GM19467 (cell line): Measurements from ENCODE around the gene ASB11.

Source experiments
- ATAC-seq: cut with Tn5 transposase; IDR thresholded peaks from one replicate; pipeline ENCODE4 v1.9.1; 2021; ENCODE audit warnings: mild to moderate bottlenecking, moderate library complexity; ENCODE audit not compliant: unreplicated experiment

Gene ASB11, protein sequence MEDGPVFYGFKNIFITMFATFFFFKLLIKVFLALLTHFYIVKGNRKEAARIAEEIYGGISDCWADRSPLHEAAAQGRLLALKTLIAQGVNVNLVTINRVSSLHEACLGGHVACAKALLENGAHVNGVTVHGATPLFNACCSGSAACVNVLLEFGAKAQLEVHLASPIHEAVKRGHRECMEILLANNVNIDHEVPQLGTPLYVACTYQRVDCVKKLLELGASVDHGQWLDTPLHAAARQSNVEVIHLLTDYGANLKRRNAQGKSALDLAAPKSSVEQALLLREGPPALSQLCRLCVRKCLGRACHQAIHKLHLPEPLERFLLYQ

DNA sequence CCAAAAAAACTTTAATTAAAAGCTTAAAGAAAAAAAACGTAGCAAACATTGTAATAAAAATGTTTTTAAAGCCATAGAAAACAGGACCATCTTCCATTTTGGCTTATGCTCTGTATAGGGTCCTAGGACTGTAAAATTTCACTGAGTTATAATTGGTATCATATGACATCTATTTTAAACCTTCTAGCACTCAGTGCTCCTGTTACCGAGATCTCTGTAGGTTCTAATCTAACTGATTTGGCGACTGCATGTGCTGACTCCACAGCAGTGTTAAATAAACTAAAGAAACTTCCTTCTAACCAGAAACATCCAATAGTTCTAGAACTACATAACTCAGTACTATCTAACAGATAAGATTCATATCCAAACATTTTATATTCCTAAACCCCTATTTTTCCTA lies at the start of gene ASB11:
ASB11 (minus strand) TSS at position 132 of the 400 bp plus-strand sequence; CDS start at position 97, 35 bp downstream.
- no peak for ATAC-seq

DNA sequence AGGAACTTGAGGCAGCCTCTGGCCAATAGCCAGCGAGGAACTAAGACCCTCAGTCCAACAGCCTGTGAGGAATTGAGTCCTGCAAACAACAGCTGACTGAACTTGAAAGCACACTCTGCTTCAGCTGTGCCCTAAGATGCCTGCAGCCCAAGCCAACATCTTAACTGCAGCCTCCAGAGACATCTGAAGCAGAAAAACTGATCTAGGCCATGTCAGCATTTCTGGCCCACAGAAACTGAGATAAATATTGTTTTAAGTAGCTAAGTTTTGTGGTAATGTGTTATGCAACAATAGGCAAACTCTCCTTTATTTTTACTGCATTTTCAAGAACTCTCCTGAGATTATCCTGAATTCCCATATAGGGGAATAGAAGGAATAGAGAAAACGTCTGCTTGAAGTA lies 44.3 kb upstream of the ASB11 start:
- no peak for ATAC-seq

DNA sequence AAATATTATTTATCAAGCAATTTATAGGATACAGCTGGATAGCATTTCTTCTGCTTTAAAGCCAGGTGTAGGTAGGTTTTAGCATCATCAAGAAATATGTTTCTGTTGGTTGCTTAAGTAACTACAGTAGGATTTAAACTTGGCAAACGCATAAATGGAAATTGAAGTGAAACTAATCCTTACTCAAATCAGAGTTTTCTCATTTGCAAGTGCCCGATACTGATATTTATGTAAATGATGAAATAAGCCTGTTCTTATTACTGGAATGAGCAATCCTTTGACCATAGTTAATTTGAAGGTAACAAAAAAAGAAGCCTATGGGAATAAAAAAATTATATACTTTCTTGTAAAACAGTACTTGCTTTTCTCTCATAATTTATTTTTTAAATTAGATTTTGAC lies 43.1 kb upstream of the ASB11 start:
- ATAC-seq: no peak

DNA sequence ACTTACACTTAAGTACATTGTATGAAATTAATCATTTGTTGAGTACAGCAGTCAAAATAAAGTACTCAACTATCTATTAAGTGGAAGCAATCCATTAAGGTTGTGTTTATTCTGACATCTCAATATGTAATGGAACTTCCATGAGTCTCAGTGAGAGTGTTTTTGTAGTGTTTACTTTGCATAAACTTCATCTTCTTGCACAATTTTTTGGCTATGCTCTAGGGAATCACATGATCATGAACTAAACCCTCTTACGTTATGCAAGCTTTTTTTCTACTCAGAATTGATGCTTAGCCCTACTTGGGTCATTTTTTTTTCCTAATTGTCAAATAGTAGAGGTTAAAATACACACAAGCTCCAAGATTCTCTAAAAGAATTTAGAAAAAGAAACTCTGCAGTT lies 41.0 kb upstream of the ASB11 start:
- ATAC-seq: no peak

DNA sequence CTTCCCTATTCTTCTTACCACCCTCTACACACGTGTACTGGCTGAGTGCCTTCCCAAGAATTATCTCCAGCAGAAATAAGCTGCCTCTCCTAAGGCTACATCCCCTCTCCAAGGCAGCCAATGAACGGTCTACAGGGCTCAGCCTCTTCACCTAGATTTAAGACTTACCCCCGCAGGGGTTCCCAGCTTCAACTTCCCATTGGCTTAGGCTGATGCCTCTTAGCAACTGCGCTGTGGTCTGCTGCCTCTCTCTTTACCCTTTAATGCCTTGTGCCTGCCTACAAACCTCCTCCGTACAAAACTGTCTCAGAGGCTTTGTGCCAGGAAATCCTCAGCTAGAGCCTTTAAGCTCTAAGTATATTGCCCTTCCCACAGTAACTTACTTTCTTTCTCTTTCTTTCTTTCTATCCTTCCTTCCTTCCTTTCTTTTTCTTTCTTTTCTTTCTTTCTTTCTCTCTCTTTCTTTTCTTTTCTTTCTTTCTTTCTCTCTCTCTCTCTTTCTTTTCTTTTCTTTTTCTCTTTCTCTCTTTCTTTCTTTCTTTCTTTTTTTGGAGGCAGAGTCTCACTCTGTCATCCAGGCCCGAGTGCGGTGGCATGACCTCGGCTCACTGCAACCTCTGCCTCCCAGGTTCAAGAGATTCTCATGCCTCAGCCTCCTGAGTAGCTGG lies 35.0 kb upstream of the ASB11 start:
- no peak for ATAC-seq

DNA sequence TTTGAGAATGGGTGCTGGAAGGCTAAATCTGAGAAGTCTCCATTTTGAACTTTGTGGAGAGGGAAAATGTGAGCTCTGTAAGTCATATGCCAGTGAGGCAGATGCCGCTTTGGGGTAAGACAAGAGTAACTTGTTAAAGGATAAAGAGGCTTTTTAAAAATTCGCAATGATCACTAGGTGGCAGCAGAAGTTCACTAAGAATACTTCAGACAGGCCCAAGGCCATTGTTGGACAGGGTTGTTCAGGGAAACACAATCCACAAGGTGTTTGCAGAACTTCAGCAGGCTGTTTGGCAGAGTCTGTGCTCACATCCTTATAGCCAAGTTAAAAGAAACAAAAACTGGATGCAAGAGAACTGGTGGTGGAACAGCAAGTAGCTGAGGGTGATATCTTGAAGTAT lies 33.6 kb upstream of the ASB11 start:
- ATAC-seq: peak; percentile 59

DNA sequence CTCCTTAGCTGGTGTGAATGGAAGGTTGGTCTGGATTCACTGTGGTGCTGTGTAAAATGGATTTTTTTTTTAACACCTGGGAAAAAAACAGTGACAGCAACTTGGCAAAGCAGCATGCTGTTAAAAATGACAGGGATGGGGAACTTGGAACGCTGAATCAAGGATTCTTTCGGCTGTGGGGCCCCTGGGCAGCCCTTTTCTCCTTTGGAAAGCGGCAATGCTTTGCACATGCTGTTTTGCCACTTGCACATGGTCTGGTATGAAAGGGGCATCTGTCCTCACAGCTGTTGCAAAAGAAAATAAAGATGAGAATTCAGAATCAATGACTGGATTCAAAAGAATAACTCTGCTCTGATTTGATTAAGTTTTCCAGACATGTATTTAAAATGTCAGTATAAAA lies 30.5 kb upstream of the ASB11 start:
- no peak for ATAC-seq

DNA sequence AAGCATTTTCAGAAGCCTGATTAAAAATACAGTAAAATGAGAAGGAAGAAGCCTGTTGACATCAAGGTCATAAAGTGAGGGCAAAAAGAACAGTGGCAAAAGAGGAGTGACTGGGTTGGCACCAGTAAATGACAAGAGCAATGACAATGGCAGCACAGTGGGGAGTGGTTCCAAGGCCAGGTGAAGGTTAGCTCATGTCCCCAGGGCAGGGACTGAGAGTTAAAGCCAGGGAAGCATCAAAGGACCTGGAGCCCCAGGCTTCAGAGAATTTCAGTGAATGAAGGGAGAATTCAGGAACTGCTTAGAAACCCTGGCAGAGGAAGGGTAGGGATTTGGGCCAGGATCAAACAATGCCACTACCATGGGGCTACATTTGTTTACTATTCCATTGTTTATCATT lies 28.7 kb upstream of the ASB11 start:
- ATAC-seq: no peak

DNA sequence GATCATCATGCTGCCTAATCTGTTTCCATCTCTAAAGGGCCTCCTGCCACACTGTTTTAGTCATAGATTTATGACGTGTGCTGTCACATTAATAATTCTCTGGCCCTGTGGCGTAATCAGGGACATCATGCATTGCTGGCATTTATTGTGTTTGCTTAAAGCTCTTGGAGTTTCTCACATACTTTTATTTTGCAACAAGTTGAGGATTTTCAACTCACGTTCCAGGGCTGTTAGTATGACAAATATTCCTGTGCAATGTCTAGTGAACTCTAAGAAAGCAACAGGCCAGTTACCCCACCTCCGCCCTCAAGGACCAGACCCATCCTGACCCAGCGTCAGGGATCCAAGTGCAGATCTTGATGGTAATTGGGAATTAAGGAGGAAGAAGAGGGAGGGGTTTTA lies 27.6 kb upstream of the ASB11 start:
- ATAC-seq: no peak

DNA sequence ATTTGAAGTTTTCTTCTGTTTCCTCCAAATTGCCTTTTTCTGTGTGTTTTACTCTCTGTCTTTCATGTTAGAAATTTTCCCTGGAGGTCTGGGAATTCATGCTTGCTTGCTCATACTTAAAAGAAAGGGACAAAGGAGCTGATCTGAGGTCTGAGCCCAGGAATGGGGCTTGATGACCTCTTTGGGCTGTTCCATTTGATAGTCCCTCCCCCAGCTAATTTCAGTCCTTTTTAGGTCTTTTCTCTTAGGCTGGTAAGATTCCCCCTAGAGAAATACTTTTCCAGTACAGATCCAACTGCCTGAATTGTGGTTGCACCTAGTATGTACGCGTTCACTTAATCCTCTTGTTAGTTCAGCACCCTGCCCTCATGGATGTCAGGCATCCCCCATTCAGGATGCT lies 25.4 kb upstream of the ASB11 start:
- ATAC-seq: no peak

DNA sequence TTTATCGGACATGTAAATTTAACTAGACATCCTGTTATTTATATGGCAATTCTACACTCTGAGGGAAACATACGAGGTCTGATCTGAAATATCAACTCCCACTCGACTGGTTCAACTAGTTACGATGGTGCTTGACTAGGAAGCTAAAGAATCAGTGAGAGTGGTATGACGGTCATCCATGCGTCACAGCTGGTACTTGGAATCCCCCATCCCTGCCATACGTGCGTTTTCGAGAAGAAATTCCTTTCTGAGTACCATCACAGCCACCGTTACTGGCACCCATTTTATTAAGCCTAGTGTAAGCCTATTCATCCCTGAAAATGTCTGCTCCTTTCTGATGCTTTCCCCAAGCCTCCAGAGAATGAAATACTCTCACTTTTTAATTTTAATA lies 20.6 kb upstream of the ASB11 start:
- ATAC-seq: no peak

DNA sequence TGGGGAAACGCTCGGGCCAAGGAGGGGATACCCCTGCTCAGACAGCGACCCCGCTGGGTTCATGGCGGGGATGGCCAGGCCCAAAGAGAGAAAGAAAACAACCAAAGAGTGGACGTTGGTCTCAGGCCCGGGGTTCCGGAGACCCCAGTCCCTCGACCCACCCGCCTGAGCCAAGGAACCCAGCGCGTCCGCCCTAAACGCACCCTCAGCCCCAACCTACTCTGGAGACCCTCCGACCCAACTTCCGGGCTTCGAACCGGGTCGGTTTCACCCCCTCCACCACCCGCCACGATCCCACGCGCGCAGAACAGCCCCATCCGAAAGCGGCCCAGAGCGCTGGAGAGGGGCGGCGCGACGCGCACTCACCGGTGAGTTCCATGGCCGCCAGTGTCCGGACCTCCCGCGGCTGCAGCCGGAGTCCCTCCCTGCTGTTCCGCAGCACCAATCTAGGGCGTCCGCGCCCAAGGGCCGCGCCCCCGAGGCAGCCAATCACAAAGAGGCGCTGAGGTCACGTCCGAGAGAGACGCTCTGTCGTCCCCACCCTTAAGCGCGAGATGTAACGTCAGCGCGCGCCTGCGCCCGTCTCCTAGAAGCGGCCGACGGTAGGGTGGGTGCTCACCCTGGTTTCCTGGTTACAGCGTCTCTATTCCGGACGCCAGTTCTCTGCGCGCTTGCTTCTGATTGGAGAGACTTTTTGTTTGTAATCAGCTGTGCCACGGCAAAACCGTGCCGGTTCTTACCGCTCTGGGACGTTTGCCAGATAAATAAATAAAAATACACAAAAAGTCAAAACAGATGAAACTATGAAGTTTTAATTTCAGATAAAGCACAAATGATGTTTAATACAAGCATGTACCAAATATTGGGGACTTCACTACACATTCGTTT lies 19.9 kb upstream of the ASB11 start, which contains the start of gene PIGA:
PIGA (minus strand) TSS at position 389 of the 888 bp plus-strand sequence. CDS start 3,593 bp downstream, outside the sequence.
- ATAC-seq: peak; percentile 99

DNA sequence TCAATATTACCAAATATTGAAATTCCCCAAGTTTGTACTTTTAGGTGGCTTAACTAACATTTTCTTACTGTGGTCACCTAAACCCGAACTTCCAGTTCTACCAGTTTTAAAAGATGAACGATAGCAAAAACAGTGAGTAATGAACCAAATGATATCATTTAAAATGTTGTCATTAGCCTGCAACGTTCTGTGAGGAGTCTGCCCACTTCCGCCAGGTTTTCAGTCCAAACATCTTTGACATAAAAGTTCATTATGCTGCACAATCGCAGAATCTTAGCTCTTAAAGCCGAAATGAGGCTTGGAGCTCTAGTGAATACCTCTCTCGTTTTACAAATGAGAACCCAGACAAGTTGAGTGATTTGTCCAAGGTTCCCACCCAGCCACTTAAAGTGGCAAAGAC lies 19.1 kb upstream of the ASB11 start:
- no peak for ATAC-seq

DNA sequence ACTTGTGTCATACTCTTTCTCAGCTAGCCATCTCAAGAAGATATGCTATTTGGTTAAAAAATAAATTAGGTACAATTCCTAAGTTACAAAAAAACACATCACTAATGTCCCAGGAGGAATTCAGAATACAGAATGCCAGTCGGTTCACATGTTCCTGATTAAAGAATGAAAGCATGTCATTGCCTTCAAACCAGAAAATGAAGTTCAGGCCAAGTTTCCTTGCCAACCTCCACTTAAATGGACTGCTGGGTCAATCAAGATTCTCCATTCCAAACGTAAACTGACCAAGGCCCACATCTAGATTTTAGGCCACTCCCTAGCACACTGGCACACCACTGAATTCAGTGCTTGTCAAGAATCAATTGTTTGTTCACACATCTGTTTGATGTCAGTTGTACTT lies 13.4 kb upstream of the ASB11 start:
- no peak for ATAC-seq

DNA sequence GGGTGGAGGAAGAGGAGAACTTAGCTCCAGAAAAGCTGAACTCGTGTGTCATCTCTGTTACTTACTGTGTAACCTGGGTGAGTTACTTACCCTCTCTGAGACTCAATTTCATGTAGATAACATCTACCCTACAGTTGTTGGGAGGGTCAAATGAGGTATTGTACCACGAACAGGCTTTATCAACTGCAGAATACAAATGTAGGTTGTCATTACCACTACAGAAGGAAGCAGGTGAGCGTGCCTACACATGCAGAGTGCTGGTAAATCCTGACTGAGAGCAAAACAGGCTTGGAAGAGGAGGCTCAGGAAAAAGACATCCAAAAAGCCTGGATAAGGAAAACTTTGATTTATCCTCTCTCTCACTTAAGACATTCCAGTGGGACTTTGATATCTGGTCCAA lies 12.7 kb upstream of the ASB11 start:
- ATAC-seq: no peak

DNA sequence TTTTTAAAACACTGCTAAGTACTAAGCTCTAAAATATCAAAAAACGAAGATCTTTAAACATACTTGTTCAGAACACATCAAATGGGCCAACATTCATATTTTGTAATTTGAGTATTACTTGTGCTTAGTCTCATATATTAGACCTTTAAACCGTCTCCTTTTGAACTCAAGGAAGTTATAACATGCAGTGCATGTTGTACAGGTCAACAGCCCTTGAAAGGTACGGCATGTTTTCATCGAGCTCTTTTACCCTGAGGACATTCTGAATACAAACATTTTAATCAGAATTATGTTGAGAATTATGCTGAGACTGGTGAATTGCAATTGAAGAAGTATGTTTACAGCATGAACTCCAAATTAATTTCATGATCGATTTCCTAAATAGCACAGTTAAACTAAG lies 7.0 kb upstream of the ASB11 start:
- no peak for ATAC-seq

DNA sequence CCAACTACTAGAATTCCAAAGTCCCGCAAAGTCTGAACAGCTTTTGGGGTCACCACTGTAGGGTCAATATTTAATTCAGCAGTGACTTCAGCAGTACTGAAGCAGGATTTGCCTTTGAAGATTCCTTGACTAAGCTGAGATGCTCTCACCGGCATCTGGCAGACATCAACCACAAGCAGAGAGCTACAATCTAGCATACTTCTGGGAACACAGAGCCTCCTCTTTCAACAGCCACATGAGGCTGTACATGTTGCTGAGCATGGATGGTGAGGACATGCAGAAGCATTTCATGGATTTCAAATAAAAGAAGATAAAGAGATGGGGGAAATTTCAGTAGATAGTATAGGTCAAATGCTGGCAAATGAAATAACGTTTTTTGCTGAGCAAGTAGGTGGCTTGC lies 6.6 kb upstream of the ASB11 start:
- no peak for ATAC-seq

DNA sequence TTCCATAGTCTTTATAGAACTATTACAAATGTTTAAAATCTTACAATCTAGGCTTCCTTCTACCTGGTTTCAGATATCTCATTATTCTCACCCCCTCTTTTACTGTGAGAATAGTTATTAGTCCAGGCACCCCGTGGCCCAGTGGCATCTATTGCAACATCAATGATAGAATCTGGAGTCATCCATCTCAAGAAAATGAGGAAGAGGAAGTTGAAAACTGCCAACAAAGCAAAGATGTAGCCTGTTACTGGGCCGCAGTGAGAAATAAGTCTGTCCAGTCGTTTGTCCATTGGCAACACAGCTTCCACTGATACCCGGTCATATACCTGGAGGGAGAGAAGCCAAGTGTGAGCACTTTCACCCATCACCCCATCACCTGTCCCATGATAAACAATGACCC lies 6.0 kb upstream of the ASB11 start:
- ATAC-seq: no peak

DNA sequence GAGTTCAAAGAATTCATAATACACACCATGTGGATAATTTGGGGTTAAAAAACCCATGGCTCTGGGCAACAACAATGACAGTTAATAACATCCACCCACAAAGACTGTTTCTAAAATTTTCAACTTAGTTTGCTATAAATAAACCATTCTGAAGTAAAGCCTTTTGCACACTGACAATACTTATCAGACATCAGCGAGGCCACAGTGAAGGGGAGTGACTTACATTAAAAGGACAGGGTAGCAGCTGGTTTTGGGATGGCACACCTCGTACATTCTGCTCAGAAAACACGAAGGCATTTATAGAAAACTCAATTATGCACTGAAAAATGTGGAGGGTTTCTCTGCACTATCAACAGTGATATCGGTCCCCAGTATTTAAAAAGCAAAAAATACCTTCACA lies 4.9 kb upstream of the ASB11 start:
- ATAC-seq: no peak

DNA sequence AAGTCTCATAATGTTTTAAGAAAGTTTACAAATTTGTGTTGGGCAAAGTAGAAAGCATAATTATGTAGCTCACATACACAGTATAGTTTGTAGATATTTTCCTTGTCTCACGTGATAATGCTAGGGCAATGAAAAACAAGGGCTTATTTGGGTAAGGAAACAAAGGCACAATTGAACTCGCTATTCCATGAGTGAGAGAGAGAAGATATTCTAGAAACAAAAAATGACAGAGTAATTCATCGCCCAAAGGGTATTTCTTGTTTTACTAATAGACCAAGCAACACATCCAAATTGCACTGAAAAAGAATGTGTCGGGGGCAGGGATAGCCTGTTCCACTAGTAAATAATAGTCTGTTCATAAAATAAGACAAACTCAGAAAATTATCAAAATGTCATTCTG lies 3.6 kb upstream of the ASB11 start:
- no peak for ATAC-seq

DNA sequence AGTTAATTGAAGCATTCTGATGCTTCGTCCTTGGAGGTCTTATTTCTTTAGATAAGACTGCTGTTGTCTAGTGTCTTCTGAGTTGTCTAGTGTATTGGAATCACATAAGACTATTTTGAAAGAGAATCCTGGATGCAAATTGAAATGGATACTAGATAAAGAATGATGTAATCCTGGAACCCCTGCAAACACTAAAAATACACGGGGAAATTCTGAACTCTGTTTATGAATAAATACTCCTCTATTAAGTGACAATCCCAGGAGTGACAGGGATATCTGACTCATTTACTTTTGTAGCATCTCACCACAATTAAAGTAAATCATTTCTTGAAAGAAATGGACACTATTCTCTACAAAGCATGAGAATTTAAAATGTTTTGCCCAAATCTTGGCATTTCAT lies 968 bp downstream of the ASB11 start:
- no peak for ATAC-seq

DNA sequence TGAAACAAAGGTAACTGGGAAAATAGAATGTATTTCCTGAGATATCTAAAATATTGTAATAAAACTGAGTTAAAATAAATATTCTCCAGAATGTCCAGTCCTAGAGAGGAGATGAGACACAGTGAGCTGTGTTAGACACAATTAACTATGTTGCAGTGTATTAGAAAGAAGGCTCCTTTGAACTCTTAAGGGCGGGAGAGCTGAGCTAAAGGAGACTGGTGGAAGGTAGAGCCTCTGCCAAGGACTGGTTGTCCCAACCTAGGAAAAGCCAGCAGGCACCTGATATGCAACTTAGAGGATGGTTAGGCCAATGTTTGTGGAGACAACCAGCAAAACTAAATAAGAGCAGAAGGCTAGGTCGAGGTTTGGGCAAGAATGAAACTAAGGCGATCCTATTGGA lies 4.3 kb downstream of the ASB11 start:
- no peak for ATAC-seq
